B cell (primary cell): ENCODE results near the gene PNO1.

Source experiments
- CTCF ChIP-seq: fragments of 200-600 bp; IDR thresholded peaks from one replicate; pipeline ENCODE4 v1.8.0; 2022; ENCODE audit warnings: antibody characterized with exemption, mild to moderate bottlenecking
- EZH2 ChIP-seq: IDR thresholded peaks from 2 replicates; pipeline ENCODE4 v1.6.1; 2012; ENCODE audit warnings: borderline replicate concordance, low read depth, mild to moderate bottlenecking, moderate library complexity, low read length; ENCODE audit not compliant: insufficient read depth, poor library complexity, severe bottlenecking

GRCh38 chr2:68157402-68158133 is at the start of gene PNO1:
- no peak for TF ChIP-seq CTCF
- no peak for TF ChIP-seq EZH2
